Panc1 (cell line): Measurements from ENCODE around the gene CREB3L2. TPM values are rescaled to one million over a fixed set of nuclear protein-coding genes. Genes with fewer than 3 reads are reported as not detected.

Source experiments
- ATAC-seq: fragments of 200-7000 bp; cut with Tn5 transposase; 2 replicates; pipeline ENCODE4 v1.9.1; 2020; ENCODE audit warnings: mild to moderate bottlenecking, moderate library complexity
- BruUV-seq: library from RNA; stranded (reverse); fragments of 400-500 nt; replicated peaks from 2 replicates; lab custom pipeline; 2021; lab: Mats Ljungman, UMichigan
- CTCF ChIA-PET: fragments of 300-600 bp; sonication (Branson Sonifier 250); formaldehyde crosslinking; loops from one replicate; lab custom pipeline; 2022; ENCODE audit warnings: antibody characterized with exemption; lab: Charles Lee
- POLR2A ChIA-PET: fragments of 300-600 bp; sonication (Branson Sonifier 250); formaldehyde crosslinking; loops from one replicate; lab custom pipeline; 2022; ENCODE audit warnings: antibody characterized with exemption; lab: Charles Lee
- DNase-seq: peaks from one replicate; pipeline ENCODE4 v3.0.0-alpha.2; 2010; ENCODE audit warnings: low read depth, low spot score
- H3K27ac ChIP-seq: 2 replicates; pipeline ENCODE4 v1.5.1; 2011; ENCODE audit warnings: mild to moderate bottlenecking, low read length, inconsistent platforms
- H3K27me3 ChIP-seq: fragments of 200-500 bp; sonication (Bioruptor generic); 2 replicates; pipeline ENCODE4 v1.6.0; 2014; ENCODE audit warnings: low read length, inconsistent platforms; ENCODE audit not compliant: control insufficient read depth, insufficient read depth
- H3K36me3 ChIP-seq: fragments of 200-500 bp; sonication (Bioruptor generic); 2 replicates; pipeline ENCODE4 v1.5.1; 2014; ENCODE audit warnings: inconsistent platforms, mild to moderate bottlenecking, low read length, moderate library complexity; ENCODE audit not compliant: control insufficient read depth, insufficient read depth
- H3K4me1 ChIP-seq: 2 replicates; pipeline ENCODE4 v1.5.1; 2011; ENCODE audit warnings: inconsistent platforms, mild to moderate bottlenecking, low read length, moderate library complexity; ENCODE audit not compliant: control insufficient read depth, insufficient read depth
- H3K4me3 ChIP-seq, 2 experiments: 2 replicates each; pipeline ENCODE4 v1.5.1; 2011 to 2012; ENCODE audit warnings: low read depth in 2 of 2, low read length in 2 of 2, mild to moderate bottlenecking in 2 of 2, inconsistent platforms in 1 of 2, moderate library complexity in 1 of 2
- H3K9me3 ChIP-seq: fragments of 200-500 bp; sonication (Bioruptor generic); 2 replicates; pipeline ENCODE4 v1.5.1; 2014; ENCODE audit warnings: low read depth, mild to moderate bottlenecking, inconsistent platforms, low read length, moderate library complexity; ENCODE audit not compliant: control insufficient read depth, insufficient read depth
- POLR2AphosphoS5 ChIP-seq: IDR thresholded peaks from 2 replicates; pipeline ENCODE4 v1.6.1; 2012; ENCODE audit warnings: mild to moderate bottlenecking, low read depth, low read length, moderate library complexity
- REST ChIP-seq, 2 experiments: IDR thresholded peaks; 2 replicates each; pipeline ENCODE4 v1.6.1; 2011 to 2012; ENCODE audit warnings: low read depth in 2 of 2, control low read depth in 1 of 2, low read length in 1 of 2, mild to moderate bottlenecking in 1 of 2, moderate library complexity in 1 of 2; ENCODE audit not compliant: insufficient read depth in 1 of 2
- SIN3A ChIP-seq: IDR thresholded peaks from 2 replicates; pipeline ENCODE4 v1.6.1; 2012; ENCODE audit warnings: low read depth, mild to moderate bottlenecking, low read length, moderate library complexity, borderline replicate concordance; ENCODE audit not compliant: insufficient read depth
- TCF7L2 ChIP-seq: IDR thresholded peaks from 2 replicates; pipeline ENCODE4 v1.6.1; 2011; ENCODE audit warnings: mild to moderate bottlenecking, low read depth, low read length, inconsistent platforms
- in situ Hi-C: cut with HindIII; loops from 2 replicates; pipeline ENCODE4 v1.10.0; 2016; ENCODE audit warnings: low sequenced_read_pairs, low pct_unique_long_range_greater_than_20kb
- intact Hi-C: fragments of 100-400 bp; cut with micrococcal nuclease; formaldehyde crosslinking; loops from one replicate; pipeline ENCODE4 v1.10.0; 2022; ENCODE audit not compliant: unreplicated experiment
- total RNA-seq: library from RNA; stranded (reverse); gene quantifications from one replicate; pipeline ENCODE4 v1.2.1, GENCODE V29; 2021; ENCODE audit not compliant: unreplicated experiment
- TF ChIP-seq, protein P1 (sequence below): fragments of 450-650 bp; IDR thresholded peaks from 2 replicates; pipeline ENCODE4 v1.5.1; 2017; ENCODE audit warnings: mild to moderate bottlenecking

The CREB3L2 gene
- total RNA-seq, 1 experiment from 2014 or later = 22.7 TPM

DNA sequence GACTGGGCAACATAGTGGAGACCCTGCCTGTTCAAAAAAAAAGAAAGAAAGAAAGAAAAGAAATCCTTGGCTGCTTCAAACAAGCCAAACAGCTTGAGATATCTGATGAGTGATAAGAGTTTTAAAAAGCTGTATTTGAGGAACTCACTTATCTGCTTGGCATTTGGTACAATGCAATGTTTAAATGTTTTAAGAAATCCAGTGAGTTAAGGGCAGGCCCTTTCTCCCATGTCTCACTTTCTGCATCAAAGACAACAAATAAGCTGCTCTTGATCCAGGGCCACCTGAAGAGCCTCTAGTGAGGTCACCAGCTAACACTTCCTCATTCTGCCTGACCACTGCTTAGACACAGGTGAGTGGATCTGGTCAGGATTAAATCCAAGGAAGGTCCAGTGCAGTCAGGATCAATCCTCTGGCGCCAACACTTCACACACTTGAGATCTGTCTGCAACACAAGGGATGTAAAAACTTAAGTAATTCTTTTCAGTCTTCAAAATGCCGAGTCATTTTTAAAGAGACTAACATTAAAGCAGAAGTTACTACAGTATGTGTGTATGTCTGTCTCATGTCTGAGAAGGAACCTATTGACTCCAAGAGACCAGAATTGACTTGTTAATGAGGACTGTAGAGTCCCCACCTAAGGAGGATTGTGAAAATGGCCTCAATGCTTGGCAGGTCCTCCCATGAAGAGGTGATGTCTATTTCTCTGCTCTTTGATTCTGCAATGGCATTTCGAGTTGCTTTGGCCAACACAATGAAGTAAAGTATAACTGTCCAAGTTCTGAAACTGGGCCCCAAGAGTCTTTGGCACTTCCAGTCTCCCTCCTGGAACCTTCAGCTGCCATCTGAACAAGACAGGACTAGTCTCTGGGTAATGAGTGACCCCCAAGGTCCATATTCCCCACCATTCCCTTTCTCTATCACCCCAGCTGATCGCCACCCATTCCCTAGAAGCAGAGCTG lies 43.1 kb downstream of the CREB3L2 start:
- POLR2A ChIA-PET = no interaction called here

GRCh38 chr7:137957887-137958286 lies 44.0 kb downstream of the CREB3L2 start:
- Histone ChIP-seq H3K4me1 (peaks cover 19% of the 10 kb centered on the region), H3K9me3 (no peaks in the 10 kb centered on the region), H3K27me3 (no peaks in the 10 kb centered on the region), H3K4me3 (no peak overlapping the region), H3K36me3 (no peaks in the 10 kb centered on the region), H3K27ac (no peak overlapping the region)
- in situ Hi-C loops (no loop called here), intact Hi-C loops (no loop called here)
- BruUV-seq = no TSS peak
- DNase-seq (no peak), ATAC-seq (no peak)
- ChIA-PET CTCF (no interaction called here), POLR2A (no interaction called here)
- TF ChIP-seq TCF7L2 (no peak), POLR2AphosphoS5 (no peak), REST (IDR thresholded peaks at IDR 0.05; ENCODE audit: insufficient read depth in 1 of 2, low read depth in 2 of 2, low read length in 1 of 2) (no peak), SIN3A (no peak)
- TF ChIP-seq, protein P1, sequence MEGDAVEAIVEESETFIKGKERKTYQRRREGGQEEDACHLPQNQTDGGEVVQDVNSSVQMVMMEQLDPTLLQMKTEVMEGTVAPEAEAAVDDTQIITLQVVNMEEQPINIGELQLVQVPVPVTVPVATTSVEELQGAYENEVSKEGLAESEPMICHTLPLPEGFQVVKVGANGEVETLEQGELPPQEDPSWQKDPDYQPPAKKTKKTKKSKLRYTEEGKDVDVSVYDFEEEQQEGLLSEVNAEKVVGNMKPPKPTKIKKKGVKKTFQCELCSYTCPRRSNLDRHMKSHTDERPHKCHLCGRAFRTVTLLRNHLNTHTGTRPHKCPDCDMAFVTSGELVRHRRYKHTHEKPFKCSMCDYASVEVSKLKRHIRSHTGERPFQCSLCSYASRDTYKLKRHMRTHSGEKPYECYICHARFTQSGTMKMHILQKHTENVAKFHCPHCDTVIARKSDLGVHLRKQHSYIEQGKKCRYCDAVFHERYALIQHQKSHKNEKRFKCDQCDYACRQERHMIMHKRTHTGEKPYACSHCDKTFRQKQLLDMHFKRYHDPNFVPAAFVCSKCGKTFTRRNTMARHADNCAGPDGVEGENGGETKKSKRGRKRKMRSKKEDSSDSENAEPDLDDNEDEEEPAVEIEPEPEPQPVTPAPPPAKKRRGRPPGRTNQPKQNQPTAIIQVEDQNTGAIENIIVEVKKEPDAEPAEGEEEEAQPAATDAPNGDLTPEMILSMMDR = no peak

More for the DNA sequence above, 43.1 kb downstream of the CREB3L2 start:
- Histone ChIP-seq H3K27ac (no peak overlapping the region), H3K27me3 (no peaks in the 10 kb centered on the region), H3K9me3 (no peaks in the 10 kb centered on the region), H3K4me1 (peaks cover 11% of the 10 kb centered on the region), H3K36me3 (no peaks in the 10 kb centered on the region), H3K4me3 (no peak overlapping the region)
- ATAC-seq = no peak
- intact Hi-C loops (no loop called here), in situ Hi-C loops (no loop called here)
- CTCF ChIA-PET = no interaction called here
- TF ChIP-seq POLR2AphosphoS5 = no peak
- no peak for TF ChIP-seq SIN3A
- no peak for TF ChIP-seq TCF7L2
- no peak for TF ChIP-seq REST (IDR thresholded peaks at IDR 0.05; ENCODE audit: insufficient read depth in 1 of 2, low read depth in 2 of 2, low read length in 1 of 2)
- TF ChIP-seq, protein P1 = no peak
- DNase-seq = no peak
- BruUV-seq = no TSS peak
